HG03175 (cell line): Measurements from ENCODE around the gene KHK.

Source experiments
- ATAC-seq: cut with Tn5 transposase; IDR thresholded peaks from one replicate; pipeline ENCODE4 v1.9.1; 2021; ENCODE audit warnings: mild to moderate bottlenecking, moderate library complexity; ENCODE audit not compliant: unreplicated experiment

The KHK gene

GRCh38 chr2:27126252-27126710 is 39.7 kb downstream of the KHK start:
- ATAC-seq, result no peak

GRCh38 chr2:27127883-27128667 is 41.5 kb downstream of the KHK start:
- ATAC-seq, result no peak

- ATAC-seq, result no peak
Measured at GRCh38 chr2:27128668-27129571, 42.3 kb downstream of the KHK start.

GRCh38 chr2:27130396-27130795 is 43.8 kb downstream of the KHK start:
- ATAC-seq, result no peak

- no peak for ATAC-seq
Measured at GRCh38 chr2:27131429-27131828, 44.9 kb downstream of the KHK start.

- no peak for ATAC-seq
Measured at GRCh38 chr2:27133195-27133875, 46.8 kb downstream of the KHK start.

- peak; percentile 89 for ATAC-seq
Measured at GRCh38 chr2:27133905-27134780, 47.6 kb downstream of the KHK start, which contains the start of gene PREB. Gene PREB, minus strand, starts transcription at chr2:27134636. Its CDS starts 215 bp downstream, at chr2:27134421.

- no peak for ATAC-seq
Measured at GRCh38 chr2:27134781-27135477, 48.4 kb downstream of the KHK start.

GRCh38 chr2:27135478-27135955 is 48.9 kb downstream of the KHK start:
- ATAC-seq, result no peak

- ATAC-seq, result no peak
Measured at GRCh38 chr2:27136751-27137150, 50.2 kb downstream of the KHK start.

GRCh38 chr2:27137322-27137935 is 50.9 kb downstream of the KHK start:
- ATAC-seq, result no peak

GRCh38 chr2:27138111-27138510 is 51.5 kb downstream of the KHK start:
- no peak for ATAC-seq

- no peak for ATAC-seq
Measured at GRCh38 chr2:27139310-27139709, 52.7 kb downstream of the KHK start, which contains the start of gene PRR30. Gene PRR30, minus strand, starts transcription at chr2:27139410. Its CDS starts 1,081 bp downstream, at chr2:27138329.

- ATAC-seq, result no peak
Measured at GRCh38 chr2:27143285-27143684, 56.7 kb downstream of the KHK start.

GRCh38 chr2:27145682-27146081 is 59.1 kb downstream of the KHK start:
- no peak for ATAC-seq

GRCh38 chr2:27147935-27148334 is 61.4 kb downstream of the KHK start:
- no peak for ATAC-seq

- no peak for ATAC-seq
Measured at GRCh38 chr2:27148801-27149439, 62.3 kb downstream of the KHK start, which contains the start of gene TCF23. Gene TCF23, plus strand, starts transcription at chr2:27149004. Its CDS starts 130 bp downstream, at chr2:27149134.
